BJ (cell line): ENCODE measurements around the gene PCDHB5. TPM values are rescaled to one million over a fixed set of nuclear protein-coding genes. Genes with fewer than 3 reads are reported as not detected.
"Not testable (repeated sequence)": the region's sequence is repeated elsewhere in the genome, so short reads cannot be mapped to it uniquely, and the experiment has no call there.

Source experiments
- CTCF ChIA-PET: fragments of 350-600 bp; formaldehyde crosslinking; extraction: SDS; loops from one replicate; lab custom pipeline; 2021; ENCODE audit warnings: antibody characterized with exemption, inconsistent platforms; lab: Yijun Ruan, JAX
- POLR2A ChIA-PET: fragments of 300-600 bp; sonication (Branson Sonifier 250); formaldehyde crosslinking; extraction: SDS; loops from one replicate; lab custom pipeline; 2021; ENCODE audit warnings: antibody characterized with exemption; lab: Charles Lee
- DNase-seq: peaks from one replicate; pipeline ENCODE4 v3.0.0-alpha.2; 2011; ENCODE audit warnings: low read depth
- H3K27me3 ChIP-seq: 2 replicates; pipeline ENCODE4 v1.6.0; 2011; ENCODE audit warnings: low read length; ENCODE audit not compliant: control insufficient read depth, insufficient read depth
- H3K36me3 ChIP-seq: 2 replicates; pipeline ENCODE4 v1.5.1; 2011; ENCODE audit warnings: low read length; ENCODE audit not compliant: control insufficient read depth, insufficient read depth
- H3K4me3 ChIP-seq: 2 replicates; pipeline ENCODE4 v1.5.1; 2011; ENCODE audit warnings: low read depth, mild to moderate bottlenecking, control low read depth, low read length
- CTCF ChIP-seq: IDR thresholded peaks from 2 replicates; pipeline ENCODE4 v1.5.1; 2011; ENCODE audit warnings: low read depth, mild to moderate bottlenecking, control low read depth, inconsistent platforms, low read length, moderate library complexity; ENCODE audit not compliant: insufficient read depth
- polyA plus RNA-seq: library from polyadenylated mRNA; depleted of rRNA; stranded (reverse); fragments of >200 nt; gene quantifications from 2 replicates; pipeline ENCODE4 v1.2.3, GENCODE V29; 2011

The PCDHB5 gene
- polyA plus RNA-seq, 1 experiment = 0.22 TPM

GRCh38 chr5:141150224-141150992, 15.4 kb downstream of the PCDHB5 start:
- Histone ChIP-seq H3K4me3 (no peak overlapping the region), H3K27me3 (no peaks in the 10 kb centered on the region), H3K36me3 (no peaks in the 10 kb centered on the region)
- TF ChIP-seq CTCF = no peak
- ChIA-PET CTCF (interaction anchor here (0.6 to 1.5 kb wide), 5 partner anchors 9 to 180 kb away, joined by 3 to 4 read pairs (median 3); partner anchors contain the start of gene PCDHB9), POLR2A (no interaction called here)
- DNase-seq = no peak

- DNase-seq = no peak
- no peaks in the 10 kb centered on the region for H3K27me3 ChIP-seq
- POLR2A ChIA-PET = no interaction called here
- H3K4me3 ChIP-seq = no peak overlapping the region
- CTCF ChIA-PET = interaction anchor here (1.5 kb wide), 1 partner anchor 29 kb away, joined by 4 read pairs; no protein-coding TSS in a partner anchor
- TF ChIP-seq CTCF = no peak
- no peaks in the 10 kb centered on the region for H3K36me3 ChIP-seq
These were observed 16.0 kb downstream of the PCDHB5 start for GRCh38 chr5:141150993-141151325.

DNA sequence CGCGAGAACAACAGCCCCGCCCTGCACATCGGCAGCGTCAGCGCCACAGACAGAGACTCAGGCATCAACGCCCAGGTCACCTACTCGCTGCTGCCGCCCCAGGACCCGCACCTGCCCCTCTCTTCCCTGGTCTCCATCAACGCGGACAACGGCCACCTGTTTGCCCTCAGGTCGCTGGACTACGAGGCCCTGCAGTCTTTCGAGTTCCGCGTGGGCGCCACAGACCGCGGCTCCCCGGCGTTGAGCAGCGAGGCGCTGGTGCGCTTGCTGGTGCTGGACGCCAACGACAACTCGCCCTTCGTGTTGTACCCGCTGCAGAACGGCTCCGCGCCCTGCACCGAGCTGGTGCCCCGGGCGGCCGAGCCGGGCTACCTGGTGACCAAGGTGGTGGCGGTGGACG, 16.6 kb downstream of the PCDHB5 start:
- H3K4me3 ChIP-seq, H3K36me3 ChIP-seq, H3K27me3 ChIP-seq, CTCF ChIA-PET, POLR2A ChIA-PET, DNase-seq: not testable (repeated sequence)

GRCh38 chr5:141152096-141152495, 17.1 kb downstream of the PCDHB5 start:
- DNase-seq, H3K36me3 ChIP-seq, H3K27me3 ChIP-seq, H3K4me3 ChIP-seq, POLR2A ChIA-PET, CTCF ChIA-PET: not testable (repeated sequence)

- DNase-seq = no peak
- CTCF ChIA-PET = no interaction called here
- no peaks in the 10 kb centered on the region for H3K27me3 ChIP-seq
- POLR2A ChIA-PET = no interaction called here
- no peak for TF ChIP-seq CTCF
- H3K36me3 ChIP-seq = no peaks in the 10 kb centered on the region
- no peak overlapping the region for H3K4me3 ChIP-seq
These were observed 20.8 kb downstream of the PCDHB5 start for GRCh38 chr5:141155540-141156374.

DNA sequence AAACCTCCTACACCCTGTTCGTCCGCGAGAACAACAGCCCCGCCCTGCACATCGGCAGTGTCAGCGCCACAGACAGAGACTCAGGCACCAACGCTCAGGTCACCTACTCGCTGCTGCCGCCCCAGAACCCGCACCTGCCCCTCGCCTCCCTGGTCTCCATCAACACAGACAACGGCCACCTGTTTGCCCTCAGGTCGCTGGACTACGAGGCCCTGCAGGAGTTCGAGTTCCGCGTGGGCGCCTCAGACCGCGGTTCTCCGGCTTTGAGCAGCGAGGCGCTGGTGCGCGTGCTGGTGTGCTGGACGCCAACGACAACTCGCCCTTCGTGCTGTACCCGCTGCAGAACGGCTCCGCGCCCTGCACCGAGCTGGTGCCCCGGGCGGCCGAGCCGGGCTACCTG, 22.4 kb downstream of the PCDHB5 start:
- CTCF ChIA-PET, POLR2A ChIA-PET, DNase-seq: not testable (repeated sequence)

GRCh38 chr5:141157901-141158300, 22.9 kb downstream of the PCDHB5 start:
- H3K4me3 ChIP-seq, CTCF ChIA-PET, DNase-seq, H3K36me3 ChIP-seq, POLR2A ChIA-PET, H3K27me3 ChIP-seq: not testable (repeated sequence)

More for the DNA sequence above, 22.4 kb downstream of the PCDHB5 start:
- H3K36me3 ChIP-seq, H3K4me3 ChIP-seq, H3K27me3 ChIP-seq: not testable (repeated sequence)
